Stomach smooth muscle (tissue), 2 donors: ENCODE results near the gene TMEM131L.
A peak's percentile ranks its signal among the peaks of the same experiment; 100 is the strongest.

Source experiments
- H3K27ac ChIP-seq: one replicate; pipeline ENCODE4 v1.7.0; 2013; ENCODE audit warnings: mild to moderate bottlenecking, low read length, inconsistent platforms
- H3K27me3 ChIP-seq, 2 donors: one replicate each; pipeline ENCODE4 v1.7.0; 2013; ENCODE audit warnings: low read length in 2 of 2; ENCODE audit not compliant: insufficient read depth in 2 of 2, control insufficient read depth in 1 of 2
- H3K36me3 ChIP-seq, 2 donors: one replicate each; pipeline ENCODE4 v1.7.0; 2013; ENCODE audit warnings: low read length in 2 of 2; ENCODE audit not compliant: control insufficient read depth in 2 of 2, insufficient read depth in 2 of 2
- H3K4me1 ChIP-seq: one replicate; pipeline ENCODE4 v1.7.0; 2013; ENCODE audit warnings: low read length; ENCODE audit not compliant: control insufficient read depth, insufficient read depth
- H3K4me3 ChIP-seq, 2 donors: one replicate each; pipeline ENCODE4 v1.7.0; 2013; ENCODE audit warnings: low read length in 2 of 2
- H3K9ac ChIP-seq, 2 donors: one replicate each; pipeline ENCODE4 v1.7.0; 2013; ENCODE audit warnings: low read length in 2 of 2, mild to moderate bottlenecking in 1 of 2
- H3K9me3 ChIP-seq, 2 donors: one replicate each; pipeline ENCODE4 v1.7.0; 2013; ENCODE audit warnings: low read length in 2 of 2; ENCODE audit not compliant: control insufficient read depth in 2 of 2
- donor health status: healthy.
- donor health status: Pancreatic carcinoma.

The TMEM131L gene

GRCh38 chr4:153639833-153640802 is 174.0 kb downstream of the TMEM131L start:
- Histone ChIP-seq H3K4me3 (no peak overlapping the region), H3K27me3 (no peaks in the 10 kb centered on the region), H3K9ac (no peak overlapping the region), H3K27ac (no peak overlapping the region), H3K4me1 (no peaks in the 10 kb centered on the region), H3K9me3 (no peaks in the 10 kb centered on the region), H3K36me3 (peaks cover 16 to 18% of the 10 kb centered on the region in 2 donors)

DNA sequence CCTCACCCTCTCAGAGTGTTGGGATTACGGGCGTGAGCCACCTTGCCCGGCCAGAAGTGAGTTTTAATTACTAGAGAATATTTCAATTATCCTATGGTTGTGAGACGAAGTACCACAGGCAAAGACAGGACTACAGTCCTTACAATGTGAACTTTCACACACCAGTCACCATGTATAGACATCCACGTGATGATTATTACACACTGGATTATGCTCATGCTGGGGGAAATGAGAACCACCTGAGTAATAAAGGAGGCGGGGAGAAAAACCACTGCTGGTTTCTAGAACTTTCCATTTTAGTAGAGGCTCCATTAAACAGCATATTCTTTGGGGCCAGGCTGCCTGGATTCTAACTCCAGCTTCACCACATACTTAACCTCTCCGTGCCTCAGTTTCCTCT is 175.4 kb downstream of the TMEM131L start:
- no peak overlapping the region for H3K4me3 ChIP-seq
- H3K27ac ChIP-seq = no peak overlapping the region
- H3K27me3 ChIP-seq = no peaks in the 10 kb centered on the region
- no peaks in the 10 kb centered on the region for H3K4me1 ChIP-seq
- peaks cover 5% of the 10 kb centered on the region in 2 donors for H3K36me3 ChIP-seq
- H3K9me3 ChIP-seq = peaks cover 0 to 2% of the 10 kb centered on the region in 2 donors
- no peak overlapping the region for H3K9ac ChIP-seq

DNA sequence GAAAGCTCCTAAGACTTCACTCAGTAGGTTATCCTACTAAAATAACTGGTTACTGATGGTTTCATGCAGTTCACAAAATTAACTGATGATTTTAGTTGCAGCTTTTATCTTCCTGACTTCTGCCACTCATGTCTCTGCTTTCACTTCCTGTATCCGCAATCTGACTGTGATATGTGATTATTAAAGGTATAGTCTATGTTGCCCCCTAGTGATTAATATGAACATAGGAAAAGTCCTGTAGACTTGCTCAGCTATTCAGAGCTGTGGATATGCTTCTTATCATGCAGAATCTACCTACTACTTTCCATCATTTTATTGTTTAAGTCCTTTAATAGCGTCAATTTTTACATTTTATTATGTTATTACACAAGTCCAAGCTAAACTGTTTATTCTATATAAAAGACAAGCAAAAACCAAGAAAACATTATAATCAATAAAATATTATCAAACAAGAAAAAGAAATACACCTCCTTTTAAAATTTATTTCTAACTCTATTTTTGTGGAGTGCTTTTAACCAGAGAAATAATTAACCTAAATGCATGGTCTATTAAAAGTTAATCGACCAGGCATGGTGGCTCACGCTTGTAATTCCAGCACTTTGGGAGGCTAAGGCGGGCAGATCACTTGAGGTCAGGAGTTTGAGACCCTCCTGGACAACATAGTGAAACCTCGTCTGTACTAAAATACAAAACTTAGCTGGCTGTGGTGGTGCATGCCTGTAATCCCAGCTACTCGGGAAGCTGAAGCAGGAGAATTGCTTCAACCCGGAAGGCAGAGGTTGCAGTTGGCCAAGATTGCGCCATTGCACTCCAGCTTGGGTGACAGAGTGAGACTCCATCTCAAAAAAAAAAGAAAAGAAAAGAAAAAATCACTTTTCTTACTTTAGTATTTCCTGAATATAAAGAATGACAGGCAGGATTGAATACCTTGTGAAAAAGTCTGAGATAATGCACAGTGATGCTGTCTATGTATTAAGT is 177.5 kb downstream of the TMEM131L start:
- H3K36me3 ChIP-seq = no peaks in the 10 kb centered on the region
- H3K4me1 ChIP-seq = no peaks in the 10 kb centered on the region
- no peaks in the 10 kb centered on the region for H3K27me3 ChIP-seq
- no peak overlapping the region for H3K27ac ChIP-seq
- H3K9ac ChIP-seq = no peak overlapping the region
- H3K4me3 ChIP-seq = no peak overlapping the region
- H3K9me3 ChIP-seq = peaks cover 0 to 2% of the 10 kb centered on the region in 2 donors

- no peaks in the 10 kb centered on the region for H3K36me3 ChIP-seq
- H3K9me3 ChIP-seq = peaks cover 0 to 2% of the 10 kb centered on the region in 2 donors
- no peak overlapping the region for H3K27ac ChIP-seq
- no peaks in the 10 kb centered on the region for H3K4me1 ChIP-seq
- H3K9ac ChIP-seq = no peak overlapping the region
- H3K27me3 ChIP-seq = no peaks in the 10 kb centered on the region
- no peak overlapping the region for H3K4me3 ChIP-seq
These were observed 179.0 kb downstream of the TMEM131L start for GRCh38 chr4:153645183-153645582.

DNA sequence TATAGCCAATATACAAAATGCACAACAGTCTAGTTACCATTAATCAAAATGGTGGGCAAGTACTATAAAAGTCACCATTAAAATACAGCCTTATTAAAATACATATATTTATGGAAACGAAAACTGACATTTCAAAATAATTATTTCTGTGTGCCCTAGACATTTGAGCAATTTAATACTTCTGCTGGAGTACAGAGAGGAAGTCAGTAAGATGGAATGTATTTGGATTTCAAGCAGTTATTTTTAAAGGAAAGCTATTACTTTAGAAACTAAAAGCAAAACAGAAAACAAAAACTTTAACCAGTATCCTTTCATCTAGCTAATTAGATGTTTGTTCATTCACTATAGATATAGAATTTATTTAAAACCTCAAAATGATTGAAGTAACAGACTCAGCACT is 180.1 kb downstream of the TMEM131L start:
- Histone ChIP-seq H3K9me3 (peaks cover 0 to 2% of the 10 kb centered on the region in 2 donors), H3K4me1 (no peaks in the 10 kb centered on the region), H3K27ac (no peak overlapping the region)

GRCh38 chr4:153646978-153647377 is 180.8 kb downstream of the TMEM131L start:
- Histone ChIP-seq H3K27ac (no peak overlapping the region), H3K4me3 (no peak overlapping the region), H3K36me3 (no peaks in the 10 kb centered on the region), H3K9me3 (peaks cover 0 to 2% of the 10 kb centered on the region in 2 donors), H3K9ac (no peak overlapping the region), H3K27me3 (no peaks in the 10 kb centered on the region), H3K4me1 (no peaks in the 10 kb centered on the region)

More for the DNA sequence above, 180.1 kb downstream of the TMEM131L start:
- no peaks in the 10 kb centered on the region for H3K27me3 ChIP-seq
- no peak overlapping the region for H3K4me3 ChIP-seq
- H3K9ac ChIP-seq = no peak overlapping the region
- no peaks in the 10 kb centered on the region for H3K36me3 ChIP-seq

- Histone ChIP-seq H3K9ac (no peak overlapping the region), H3K27me3 (no peaks in the 10 kb centered on the region), H3K4me3 (no peak overlapping the region), H3K27ac (no peak overlapping the region), H3K36me3 (no peaks in the 10 kb centered on the region), H3K4me1 (no peaks in the 10 kb centered on the region), H3K9me3 (peaks cover 0 to 2% of the 10 kb centered on the region in 2 donors)
These were observed 181.8 kb downstream of the TMEM131L start for GRCh38 chr4:153647975-153648374.

DNA sequence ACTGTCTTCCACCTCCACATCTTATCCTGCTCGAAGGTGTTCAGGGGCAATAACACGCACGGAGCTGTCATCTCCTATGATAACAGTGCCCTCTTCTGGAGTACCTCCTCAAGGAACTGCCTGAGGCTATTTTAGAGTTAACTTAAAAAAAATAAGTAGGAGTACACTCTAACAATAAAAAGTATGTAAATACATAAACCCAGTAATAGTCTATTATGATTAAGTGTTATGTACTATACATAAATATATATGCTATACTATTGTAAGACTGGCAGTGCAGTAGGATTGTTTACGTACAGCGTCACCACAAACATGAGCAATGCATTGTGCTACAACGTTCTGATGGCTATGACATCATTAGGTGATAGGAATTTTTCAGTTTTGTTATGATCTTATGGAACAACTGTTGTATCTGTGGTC is 183.4 kb downstream of the TMEM131L start:
- H3K9ac ChIP-seq = no peak overlapping the region
- peaks cover 0 to 2% of the 10 kb centered on the region in 2 donors for H3K9me3 ChIP-seq
- no peak overlapping the region for H3K4me3 ChIP-seq
- H3K27me3 ChIP-seq = no peaks in the 10 kb centered on the region
- H3K27ac ChIP-seq = no peak overlapping the region
- no peaks in the 10 kb centered on the region for H3K36me3 ChIP-seq
- H3K4me1 ChIP-seq = no peaks in the 10 kb centered on the region

DNA sequence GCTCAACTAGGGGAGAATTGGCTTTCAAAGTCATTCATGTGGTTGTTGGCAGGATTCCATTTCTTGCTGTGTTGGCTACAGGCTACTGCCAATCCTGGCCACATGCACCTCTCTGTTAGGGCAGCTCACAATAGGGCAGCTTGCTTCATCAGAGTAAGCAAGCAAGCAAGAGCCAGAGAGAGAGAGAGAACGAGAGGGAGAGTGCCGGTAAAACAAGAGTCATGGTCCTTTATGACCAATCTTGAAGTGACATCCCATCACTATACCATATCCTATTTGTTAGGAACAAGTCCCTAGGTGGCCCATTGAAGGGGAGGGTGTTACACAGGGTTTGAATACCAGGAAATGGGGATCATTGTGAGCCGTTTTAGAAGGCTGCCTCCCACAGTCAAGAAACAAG is 185.0 kb downstream of the TMEM131L start:
- Histone ChIP-seq H3K9ac (no peak overlapping the region), H3K27me3 (no peaks in the 10 kb centered on the region), H3K36me3 (no peaks in the 10 kb centered on the region), H3K4me3 (no peak overlapping the region), H3K9me3 (no peaks in the 10 kb centered on the region), H3K4me1 (no peaks in the 10 kb centered on the region), H3K27ac (peak overlapping the region; percentile 24)

- Histone ChIP-seq H3K9ac (no peak overlapping the region), H3K36me3 (no peaks in the 10 kb centered on the region), H3K4me3 (no peak overlapping the region), H3K27ac (peak overlapping the region; percentile 24), H3K9me3 (no peaks in the 10 kb centered on the region), H3K27me3 (no peaks in the 10 kb centered on the region), H3K4me1 (no peaks in the 10 kb centered on the region)
These were observed 185.4 kb downstream of the TMEM131L start for GRCh38 chr4:153651587-153651986.
